Activated CD8-positive, alpha-beta memory T cell treated with anti-CD3 and anti-CD28 coated beads for 1 hour (primary cell): ENCODE measurements around the gene RIMKLB.

Experiments used
- DNase-seq, 2 donors: peaks; one replicate each; pipeline ENCODE4 v3.0.0-alpha.2; 2020; ENCODE audit warnings: low read depth in 1 of 2; ENCODE audit errors: extremely low read depth in 1 of 2

The RIMKLB gene

DNA sequence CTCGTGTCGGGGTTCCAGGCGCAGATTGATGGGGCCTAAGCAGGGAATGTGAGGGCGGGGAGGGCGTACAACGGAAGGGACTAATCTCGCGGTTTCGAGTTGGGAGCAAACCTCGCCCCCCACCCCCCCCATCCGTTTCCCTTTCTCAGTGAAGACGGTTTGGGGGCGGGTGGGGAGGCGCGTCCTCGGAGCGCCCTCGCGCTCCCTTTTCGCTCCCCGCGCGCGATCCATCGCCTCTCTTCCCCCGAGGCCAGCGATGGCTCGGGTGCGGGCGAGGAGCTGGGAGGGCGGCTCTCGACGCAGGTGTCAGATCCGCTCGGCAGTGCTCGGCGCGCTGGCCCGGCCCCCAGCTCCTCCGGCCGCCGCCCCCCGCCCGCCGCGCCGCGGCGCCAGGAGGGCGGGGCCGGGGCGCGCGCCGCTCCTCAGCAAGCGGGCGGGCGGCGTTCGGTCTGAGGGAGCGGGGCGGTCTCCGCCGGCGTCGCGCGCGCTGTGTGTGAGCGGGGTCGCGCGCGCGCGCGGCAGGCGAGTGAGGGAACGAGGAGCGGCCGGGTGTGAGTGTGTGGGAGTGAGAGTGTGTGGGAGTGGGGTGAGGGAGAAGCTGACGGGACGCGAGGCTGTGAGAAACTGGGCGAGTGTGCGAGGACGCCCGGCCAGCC is at the start of gene RIMKLB:
TSS of gene RIMKLB (plus strand) at position 516 of the 656 bp plus-strand sequence. CDS start 15,876 bp downstream, outside the sequence.
- peak; percentile 44 to 76 for DNase-seq

DNA sequence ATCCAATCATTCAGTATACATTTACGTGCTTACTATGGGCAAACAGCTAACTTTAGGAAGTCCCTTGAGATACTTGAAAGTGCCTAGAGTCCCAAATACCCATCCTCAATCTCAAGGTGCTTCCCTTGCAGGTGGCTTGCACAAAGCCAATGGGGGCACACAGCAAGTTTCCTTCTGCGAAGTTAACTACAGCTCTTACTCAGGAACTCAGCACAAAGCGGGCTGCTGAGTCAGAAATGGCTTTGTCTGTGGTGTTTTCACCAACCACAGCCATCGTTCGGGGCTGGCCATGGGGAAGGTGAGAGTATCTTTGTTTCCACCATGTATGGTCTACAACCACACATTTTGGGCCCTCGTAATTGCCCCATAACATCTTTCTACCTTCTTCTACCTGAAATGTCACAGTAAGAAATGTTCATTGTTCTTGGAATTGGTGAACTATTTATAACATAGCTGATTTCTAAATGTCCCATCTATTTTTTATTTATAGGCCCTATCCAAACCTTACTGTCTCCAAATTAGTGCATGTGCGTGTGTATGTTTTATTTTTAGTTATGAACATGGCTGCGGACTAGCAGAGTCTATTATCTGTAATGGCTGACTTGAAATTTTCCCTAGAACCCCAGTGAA is 49.1 kb upstream of the RIMKLB start:
- DNase-seq: no peak

DNA sequence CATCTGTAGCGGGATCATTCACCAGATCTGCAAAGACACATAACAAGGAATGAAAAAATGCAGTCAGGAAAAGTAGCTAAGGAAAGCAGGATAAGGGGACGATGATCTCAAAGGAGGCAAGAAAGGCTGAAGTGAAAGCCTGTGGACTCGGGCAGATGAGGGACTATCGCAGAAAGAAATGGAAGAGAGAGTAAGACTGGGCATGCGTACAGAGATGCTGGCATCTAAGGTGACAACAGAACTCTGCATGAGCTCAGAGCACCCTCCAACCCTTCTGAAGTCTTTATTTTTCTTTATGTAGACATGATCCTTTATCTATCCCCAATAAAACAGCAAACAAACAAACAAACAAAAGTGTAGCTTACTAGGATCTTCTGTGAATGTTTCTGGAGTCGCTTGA is 42.4 kb upstream of the RIMKLB start:
- no peak for DNase-seq

DNA sequence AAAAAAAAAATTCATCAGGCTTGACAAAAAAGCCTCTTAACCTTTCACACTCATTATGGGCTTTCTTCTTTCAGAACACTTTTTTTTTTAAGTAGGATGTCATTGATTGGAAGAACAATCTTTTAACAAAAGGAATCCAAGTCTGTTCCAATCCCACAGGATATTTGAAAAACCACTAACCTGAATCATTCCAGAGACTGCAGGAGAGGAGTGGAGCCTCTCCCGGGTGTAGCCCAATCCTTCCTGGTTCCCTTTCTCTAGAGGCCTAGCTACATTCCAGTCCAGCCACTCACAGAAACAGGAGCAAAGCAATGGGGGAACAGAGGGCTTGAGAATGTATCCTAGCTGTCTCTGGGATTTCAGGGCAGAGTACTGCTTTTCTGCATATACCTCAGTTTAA is 39.4 kb upstream of the RIMKLB start:
- DNase-seq: no peak

DNA sequence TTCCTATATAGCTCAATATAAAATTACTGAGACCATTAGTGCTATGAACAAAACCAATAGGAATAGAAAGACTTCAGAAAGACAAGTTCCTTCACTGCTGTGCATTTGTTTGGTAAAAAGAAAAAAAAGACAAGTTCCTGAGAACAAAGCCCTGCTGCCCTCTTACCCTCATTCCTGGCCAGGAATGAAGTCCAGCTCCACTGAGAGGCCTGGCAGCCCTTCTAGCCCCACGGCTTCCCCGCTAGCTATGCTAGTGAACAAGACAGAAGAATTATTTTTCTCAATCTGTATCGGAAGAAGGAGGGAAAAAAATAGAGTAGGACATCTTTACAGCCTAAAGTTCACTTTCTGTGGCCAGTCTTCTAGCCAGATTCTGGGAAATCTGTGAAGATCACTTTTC is 36.8 kb upstream of the RIMKLB start:
- no peak for DNase-seq

- no peak for DNase-seq
Measured at GRCh38 chr12:8661751-8662150, 36.0 kb upstream of the RIMKLB start.

- DNase-seq: no peak
Measured at GRCh38 chr12:8662593-8662992, 35.2 kb upstream of the RIMKLB start, which contains the start of gene MFAP5. Gene MFAP5 (minus strand): TSS chr12:8662826. CDS start chr12:8662104, 722 bp downstream.

DNA sequence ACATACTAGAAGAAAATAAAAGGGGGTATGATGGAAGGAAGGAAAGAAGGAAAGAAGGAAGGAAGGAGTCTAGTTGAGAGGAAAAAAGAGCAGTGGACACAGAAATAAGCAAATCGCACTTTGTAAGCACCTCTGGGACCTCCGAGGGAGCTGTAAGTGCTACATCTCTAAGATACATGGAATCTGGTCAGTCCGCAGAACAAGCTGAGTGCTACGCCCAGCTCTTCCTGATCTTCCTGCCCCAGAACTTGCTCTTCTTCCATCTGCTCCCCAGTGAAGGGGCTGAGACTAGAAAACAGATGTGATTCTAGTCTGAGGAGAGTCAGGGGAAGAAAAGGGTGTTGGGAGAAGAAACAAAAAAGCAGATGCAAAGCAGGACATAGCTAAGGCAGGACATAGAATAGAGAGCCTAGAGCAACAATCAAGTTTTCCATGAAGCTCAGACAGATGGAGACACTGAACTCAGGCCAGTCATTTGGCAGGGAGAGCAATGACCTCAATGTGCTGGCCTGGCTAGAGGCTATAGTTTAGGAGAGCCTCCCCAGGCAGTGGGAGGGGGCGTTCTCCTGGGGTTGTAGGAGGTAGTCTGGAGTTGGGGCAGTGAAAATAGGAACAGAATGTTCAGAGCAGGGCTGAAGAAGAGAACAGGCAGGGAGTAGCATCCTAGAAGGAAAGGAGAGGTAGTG is 33.4 kb upstream of the RIMKLB start:
- no peak for DNase-seq

DNA sequence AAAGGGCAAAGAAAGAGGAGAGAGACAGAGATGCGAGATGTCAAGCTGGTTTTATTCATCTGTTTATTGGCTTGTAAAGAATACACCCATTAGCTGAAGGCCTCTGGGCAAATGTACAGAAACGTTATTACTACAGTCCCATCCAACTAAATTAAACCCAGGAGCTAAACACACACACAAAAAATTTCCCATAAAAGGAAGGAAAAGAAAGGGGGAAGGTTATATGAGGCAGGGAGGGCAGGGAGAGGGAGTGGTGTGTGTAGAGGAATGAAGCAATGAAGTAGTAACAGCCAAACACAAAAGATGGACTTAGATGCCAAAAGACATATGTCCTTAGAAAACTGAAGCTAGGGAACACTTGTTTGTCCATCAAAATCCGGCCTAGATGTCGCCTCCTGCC is 32.0 kb upstream of the RIMKLB start:
- no peak for DNase-seq

- DNase-seq: no peak
Measured at GRCh38 chr12:8667270-8667669, 30.5 kb upstream of the RIMKLB start.

- DNase-seq: no peak
Measured at GRCh38 chr12:8668441-8668840, 29.4 kb upstream of the RIMKLB start.

GRCh38 chr12:8672381-8672780 is 25.4 kb upstream of the RIMKLB start:
- no peak for DNase-seq

- no peak for DNase-seq
Measured at GRCh38 chr12:8675591-8676036, 22.2 kb upstream of the RIMKLB start.

- no peak for DNase-seq
Measured at GRCh38 chr12:8676651-8677050, 21.1 kb upstream of the RIMKLB start.

DNA sequence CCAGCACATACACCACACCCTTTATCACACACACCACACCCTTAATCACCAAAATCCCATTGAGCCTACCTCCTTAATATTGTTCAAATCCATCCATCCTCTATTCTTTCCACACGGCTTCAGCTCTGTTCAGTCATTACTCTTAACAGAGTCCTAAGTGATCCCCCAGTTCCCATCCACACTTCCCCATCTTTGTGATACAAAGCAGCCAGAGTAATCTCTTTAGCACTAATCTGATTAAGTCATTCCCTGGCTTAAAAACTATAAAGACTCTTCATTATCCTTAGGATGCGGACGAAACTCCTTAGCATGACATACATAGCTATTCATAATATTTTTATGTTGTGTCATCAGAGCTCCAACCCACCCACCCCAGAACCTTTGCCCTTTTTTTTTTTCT is 20.4 kb upstream of the RIMKLB start:
- no peak for DNase-seq

DNA sequence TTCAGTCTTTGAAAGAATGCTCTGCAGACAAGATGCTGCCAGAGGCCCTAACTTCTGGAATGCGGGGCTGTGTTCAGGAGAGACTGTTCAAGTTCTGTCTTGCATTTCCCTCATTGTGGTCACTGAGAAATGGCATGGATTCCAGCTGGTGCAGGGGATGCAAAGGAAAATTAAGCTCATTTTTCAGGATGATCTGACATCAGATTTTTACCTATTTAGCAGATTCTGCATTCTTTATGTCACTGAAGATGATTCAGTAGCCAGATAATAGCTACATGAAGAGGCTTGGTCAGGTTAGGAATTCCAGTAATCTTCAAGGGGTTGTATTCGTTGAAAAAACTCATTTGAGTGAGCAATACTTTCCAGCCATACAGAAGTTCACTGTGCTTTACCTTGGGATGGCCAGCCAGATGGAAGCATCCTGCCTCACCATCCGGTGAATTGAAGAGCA is 19.1 kb upstream of the RIMKLB start:
- no peak for DNase-seq

GRCh38 chr12:8680533-8680932 is 17.3 kb upstream of the RIMKLB start:
- no peak for DNase-seq

GRCh38 chr12:8681129-8681884 is 16.5 kb upstream of the RIMKLB start:
- DNase-seq: no peak

GRCh38 chr12:8685051-8685450 is 12.7 kb upstream of the RIMKLB start:
- no peak for DNase-seq

- no peak for DNase-seq
Measured at GRCh38 chr12:8687846-8688601, 9.8 kb upstream of the RIMKLB start.
